Lower lobe of right lung (tissue), 2 donors: ENCODE results near the gene NFATC2. TPM values are rescaled to one million over a fixed set of nuclear protein-coding genes. Genes with fewer than 3 reads are reported as not detected.

ENCODE experiments used
- ATAC-seq, 2 donors: fragments of 200-7000 bp; cut with Tn5 transposase; one replicate each; pipeline ENCODE4 v1.9.1; 2020 to 2022; ENCODE audit warnings: mild to moderate bottlenecking in 2 of 2, moderate library complexity in 2 of 2
- DNase-seq: peaks from one replicate; pipeline ENCODE4 v3.0.0-alpha.2; 2020
- H3K27ac ChIP-seq: fragments of 200-600 bp; one replicate; pipeline ENCODE4 v1.8.0; 2022
- H3K27me3 ChIP-seq: fragments of 200-600 bp; one replicate; pipeline ENCODE4 v1.8.0; 2022; ENCODE audit warnings: low read depth
- H3K36me3 ChIP-seq: fragments of 200-600 bp; one replicate; pipeline ENCODE4 v1.8.0; 2022; ENCODE audit warnings: mild to moderate bottlenecking
- H3K4me1 ChIP-seq: fragments of 200-600 bp; one replicate; pipeline ENCODE4 v1.8.0; 2022
- H3K4me3 ChIP-seq: fragments of 200-600 bp; one replicate; pipeline ENCODE4 v1.8.0; 2022; ENCODE audit warnings: mild to moderate bottlenecking
- H3K9me3 ChIP-seq: fragments of 200-600 bp; one replicate; pipeline ENCODE4 v1.8.0; 2022
- intact Hi-C: fragments of 100-400 bp; cut with DNase I; formaldehyde crosslinking; loops from one replicate; pipeline ENCODE4 v1.11.0; 2022
- total RNA-seq: library from RNA; stranded (reverse); fragmentation: NEBNext Ultra II Directional; extraction: Animal tissue kit (Norgen Biotek cat#: 25700); gene quantifications from one replicate; pipeline ENCODE4 v1.2.1, GENCODE V29; 2021
- TF ChIP-seq, protein P1 (sequence below): fragments of 200-600 bp; IDR thresholded peaks from one replicate; pipeline ENCODE4 v1.8.0; 2022; ENCODE audit warnings: antibody characterized with exemption, mild to moderate bottlenecking
- donor health status: DM: no; HTN: yes; CAD: no; lungs with severe emphysema.

NFATC2 gene
- total RNA-seq, 1 donor from 2014 or later = 6.6 TPM

DNA sequence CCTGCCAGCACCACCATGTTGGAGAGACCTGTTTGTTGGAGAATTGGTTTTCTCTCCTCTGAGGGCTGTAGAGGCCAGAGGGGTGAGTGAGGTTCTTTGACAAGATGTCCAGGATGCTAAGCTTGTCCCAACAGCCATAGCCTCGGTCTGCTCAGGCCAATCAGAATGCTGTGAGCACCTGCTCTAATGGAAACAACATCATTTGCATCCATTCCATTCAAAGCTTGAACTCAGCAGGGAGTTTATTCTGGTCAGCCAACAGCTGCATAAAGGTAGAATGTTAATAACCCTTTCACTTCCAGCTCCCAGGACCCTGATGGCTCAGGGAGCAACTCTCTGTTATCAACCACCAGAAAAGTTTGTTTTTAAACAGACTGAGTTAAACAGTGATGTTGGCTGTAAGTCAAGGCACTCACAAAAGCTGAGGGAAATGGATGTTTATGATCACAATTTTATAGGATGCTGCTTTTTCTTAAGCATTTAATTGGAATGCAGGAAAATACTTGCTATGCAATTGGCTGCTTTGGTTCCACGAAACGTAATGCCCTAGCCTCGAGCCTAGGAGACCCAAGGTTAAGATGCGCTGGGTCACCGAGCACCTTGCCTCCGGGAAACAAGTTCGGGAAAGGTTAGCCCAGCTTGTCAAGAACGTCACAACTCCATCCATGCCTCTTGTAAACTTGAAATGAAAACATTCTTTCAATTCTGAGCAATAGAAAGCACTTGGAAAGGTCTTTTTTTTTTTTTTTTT is 155.2 kb downstream of the NFATC2 start:
- H3K27ac ChIP-seq = no peak overlapping the region
- H3K4me3 ChIP-seq = no peak overlapping the region
- DNase-seq (no peak), ATAC-seq (no peak)
- H3K27me3 ChIP-seq = no peaks in the 10 kb centered on the region
- intact Hi-C loops = loop anchor here (5.0 kb wide), 1 partner anchor 205 kb away; no protein-coding TSS in a partner anchor
- H3K9me3 ChIP-seq = no peaks in the 10 kb centered on the region
- TF ChIP-seq, protein P1, sequence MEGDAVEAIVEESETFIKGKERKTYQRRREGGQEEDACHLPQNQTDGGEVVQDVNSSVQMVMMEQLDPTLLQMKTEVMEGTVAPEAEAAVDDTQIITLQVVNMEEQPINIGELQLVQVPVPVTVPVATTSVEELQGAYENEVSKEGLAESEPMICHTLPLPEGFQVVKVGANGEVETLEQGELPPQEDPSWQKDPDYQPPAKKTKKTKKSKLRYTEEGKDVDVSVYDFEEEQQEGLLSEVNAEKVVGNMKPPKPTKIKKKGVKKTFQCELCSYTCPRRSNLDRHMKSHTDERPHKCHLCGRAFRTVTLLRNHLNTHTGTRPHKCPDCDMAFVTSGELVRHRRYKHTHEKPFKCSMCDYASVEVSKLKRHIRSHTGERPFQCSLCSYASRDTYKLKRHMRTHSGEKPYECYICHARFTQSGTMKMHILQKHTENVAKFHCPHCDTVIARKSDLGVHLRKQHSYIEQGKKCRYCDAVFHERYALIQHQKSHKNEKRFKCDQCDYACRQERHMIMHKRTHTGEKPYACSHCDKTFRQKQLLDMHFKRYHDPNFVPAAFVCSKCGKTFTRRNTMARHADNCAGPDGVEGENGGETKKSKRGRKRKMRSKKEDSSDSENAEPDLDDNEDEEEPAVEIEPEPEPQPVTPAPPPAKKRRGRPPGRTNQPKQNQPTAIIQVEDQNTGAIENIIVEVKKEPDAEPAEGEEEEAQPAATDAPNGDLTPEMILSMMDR = no peak
- peaks cover 16% of the 10 kb centered on the region for H3K4me1 ChIP-seq
- no peaks in the 10 kb centered on the region for H3K36me3 ChIP-seq

DNA sequence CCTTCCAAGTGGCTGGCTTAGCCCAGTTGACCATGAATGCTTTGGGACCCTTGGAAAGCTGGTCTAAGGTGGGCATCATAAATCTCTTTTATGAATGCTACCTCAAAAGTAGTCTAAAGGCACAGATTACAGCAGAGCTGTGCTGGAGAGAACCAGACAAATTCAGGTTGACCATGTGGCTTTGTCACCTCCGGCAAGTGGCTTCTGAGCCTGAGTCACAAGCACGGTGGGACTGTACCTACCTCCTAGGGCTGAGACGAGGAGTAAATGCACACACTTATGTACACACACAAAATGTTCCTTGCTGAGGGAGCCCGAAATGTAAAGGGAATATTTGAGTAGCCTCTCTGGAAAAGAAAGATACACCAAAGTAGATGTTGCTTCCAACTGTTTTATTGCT is 155.9 kb downstream of the NFATC2 start:
- Histone ChIP-seq H3K27ac (no peak overlapping the region), H3K4me3 (no peak overlapping the region), H3K27me3 (no peaks in the 10 kb centered on the region), H3K36me3 (no peaks in the 10 kb centered on the region), H3K4me1 (peaks cover 12% of the 10 kb centered on the region), H3K9me3 (no peaks in the 10 kb centered on the region)
- intact Hi-C loops = loop anchor here (5.0 kb wide), 1 partner anchor 206 kb away; no protein-coding TSS in a partner anchor
- TF ChIP-seq, protein P1 = no peak
- DNase-seq (no peak), ATAC-seq (no peak)

DNA sequence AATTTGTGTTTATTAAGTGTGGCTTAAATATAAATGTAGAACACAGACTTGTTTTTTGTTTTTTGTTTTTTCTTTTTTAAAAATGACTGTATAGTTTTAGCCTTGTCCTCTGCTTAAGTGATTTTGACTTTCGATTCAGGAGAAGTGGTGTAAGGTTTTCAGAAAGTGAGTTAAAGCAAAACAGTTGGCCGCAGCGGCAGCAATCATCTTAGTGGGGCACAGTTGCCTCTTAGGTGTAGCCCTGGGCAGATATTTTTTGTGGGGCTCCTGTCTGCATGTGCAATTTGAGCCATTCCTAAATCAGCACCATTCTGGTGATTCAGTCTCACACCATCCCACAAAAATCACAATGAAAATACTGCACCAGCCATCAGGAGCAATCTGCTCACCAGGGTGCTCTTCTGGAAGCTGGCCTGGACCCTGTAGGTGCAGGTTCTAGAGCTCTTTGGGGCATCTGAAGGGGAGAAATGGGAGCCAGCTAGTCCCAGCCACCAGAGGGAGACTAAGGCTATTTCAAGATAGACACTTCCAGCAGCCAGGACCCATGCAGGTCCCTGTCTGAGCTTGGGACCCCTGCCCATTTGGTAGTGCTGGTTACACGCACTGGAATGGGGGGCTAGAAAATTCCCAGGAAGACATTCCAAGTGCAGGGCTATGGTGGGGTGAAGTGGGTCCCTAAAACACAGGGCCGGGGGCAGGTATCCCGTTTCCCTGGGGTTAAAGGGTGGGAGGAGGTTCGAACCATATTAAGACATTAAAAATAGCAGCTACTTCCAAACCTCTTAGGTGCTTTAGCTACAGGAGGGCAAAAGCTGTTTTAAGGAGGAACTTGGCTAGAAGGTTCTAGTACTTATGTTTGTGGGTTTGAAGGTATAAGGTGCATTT is 156.6 kb downstream of the NFATC2 start:
- H3K27ac ChIP-seq = no peak overlapping the region
- DNase-seq (no peak), ATAC-seq (peak; percentile 27 to 37)
- TF ChIP-seq, protein P1 = peak; percentile 37
- intact Hi-C loops = loop anchor here (5.0 kb wide), 1 partner anchor 206 kb away; no protein-coding TSS in a partner anchor
- H3K27me3 ChIP-seq = no peaks in the 10 kb centered on the region
- H3K4me3 ChIP-seq = no peak overlapping the region
- no peaks in the 10 kb centered on the region for H3K9me3 ChIP-seq
- no peaks in the 10 kb centered on the region for H3K36me3 ChIP-seq
- peaks cover 12% of the 10 kb centered on the region for H3K4me1 ChIP-seq

DNA sequence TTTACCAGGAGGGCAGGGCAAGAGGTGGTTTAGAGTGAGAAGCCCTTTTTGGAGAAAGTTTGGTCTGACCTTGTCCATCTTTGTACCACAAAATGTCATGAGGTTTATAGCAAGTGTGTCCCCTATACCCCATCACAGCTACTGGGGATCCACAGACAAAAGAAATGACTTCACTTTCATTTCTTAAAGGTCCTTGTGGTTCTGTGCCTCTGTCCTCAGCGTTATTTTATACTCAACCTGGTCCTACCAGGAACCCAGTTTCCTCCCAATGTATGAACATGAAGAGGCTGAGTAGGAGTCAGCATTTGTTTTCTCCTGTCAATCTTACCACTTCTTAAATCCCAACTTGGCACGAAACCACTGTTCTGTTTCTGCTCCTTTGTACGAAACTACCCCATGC is 157.6 kb downstream of the NFATC2 start:
- no peaks in the 10 kb centered on the region for H3K27me3 ChIP-seq
- DNase-seq (no peak), ATAC-seq (no peak)
- intact Hi-C loops = loop anchor here (5.0 kb wide), 1 partner anchor 207 kb away; no protein-coding TSS in a partner anchor
- peaks cover 11% of the 10 kb centered on the region for H3K4me1 ChIP-seq
- H3K4me3 ChIP-seq = no peak overlapping the region
- H3K27ac ChIP-seq = no peak overlapping the region
- no peaks in the 10 kb centered on the region for H3K9me3 ChIP-seq
- TF ChIP-seq, protein P1 = no peak
- H3K36me3 ChIP-seq = no peaks in the 10 kb centered on the region

DNA sequence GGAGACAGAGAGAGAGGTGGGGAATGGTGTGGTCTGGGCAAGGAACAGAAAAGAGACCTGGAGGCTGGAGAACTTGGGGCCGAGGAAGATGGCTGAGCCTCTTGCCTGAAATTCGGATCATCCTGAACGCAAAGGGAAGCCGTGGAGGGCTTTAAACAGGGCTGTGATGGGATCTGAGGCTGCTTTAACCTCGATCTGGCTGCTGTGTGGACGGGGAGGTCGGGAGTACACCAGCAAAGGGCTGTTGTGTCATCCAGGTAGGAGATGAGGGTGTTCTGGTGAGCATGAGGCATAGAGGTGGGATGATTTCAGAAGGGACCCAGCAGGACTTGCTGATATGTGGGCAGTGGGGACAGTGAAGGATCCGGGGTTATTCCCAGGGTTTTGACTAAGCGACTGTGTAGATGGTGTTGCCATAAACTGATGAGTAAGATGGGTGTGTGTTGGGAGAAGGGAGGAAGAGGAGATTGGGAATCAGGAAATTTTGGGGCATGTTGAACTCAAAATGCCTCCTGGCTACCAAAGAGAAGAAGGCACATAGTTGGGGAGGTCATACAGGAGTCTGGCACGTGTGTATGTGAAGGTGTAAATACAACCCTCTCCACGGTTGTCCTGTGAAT is 158.5 kb downstream of the NFATC2 start:
- Histone ChIP-seq H3K27ac (no peak overlapping the region), H3K36me3 (no peaks in the 10 kb centered on the region), H3K9me3 (no peaks in the 10 kb centered on the region), H3K4me3 (no peak overlapping the region), H3K4me1 (peaks cover 5% of the 10 kb centered on the region), H3K27me3 (no peaks in the 10 kb centered on the region)
- TF ChIP-seq, protein P1 = no peak
- intact Hi-C loops = no loop called here
- ATAC-seq = no peak
- DNase-seq = no peak
